CD4-positive, alpha-beta T cell treated with Interleukin-15 for 1 hour (primary cell): ENCODE measurements around the gene INF2.

Source experiments
- DNase-seq: peaks from one replicate; pipeline ENCODE4 v3.0.0-alpha.2; 2020

The INF2 gene

DNA sequence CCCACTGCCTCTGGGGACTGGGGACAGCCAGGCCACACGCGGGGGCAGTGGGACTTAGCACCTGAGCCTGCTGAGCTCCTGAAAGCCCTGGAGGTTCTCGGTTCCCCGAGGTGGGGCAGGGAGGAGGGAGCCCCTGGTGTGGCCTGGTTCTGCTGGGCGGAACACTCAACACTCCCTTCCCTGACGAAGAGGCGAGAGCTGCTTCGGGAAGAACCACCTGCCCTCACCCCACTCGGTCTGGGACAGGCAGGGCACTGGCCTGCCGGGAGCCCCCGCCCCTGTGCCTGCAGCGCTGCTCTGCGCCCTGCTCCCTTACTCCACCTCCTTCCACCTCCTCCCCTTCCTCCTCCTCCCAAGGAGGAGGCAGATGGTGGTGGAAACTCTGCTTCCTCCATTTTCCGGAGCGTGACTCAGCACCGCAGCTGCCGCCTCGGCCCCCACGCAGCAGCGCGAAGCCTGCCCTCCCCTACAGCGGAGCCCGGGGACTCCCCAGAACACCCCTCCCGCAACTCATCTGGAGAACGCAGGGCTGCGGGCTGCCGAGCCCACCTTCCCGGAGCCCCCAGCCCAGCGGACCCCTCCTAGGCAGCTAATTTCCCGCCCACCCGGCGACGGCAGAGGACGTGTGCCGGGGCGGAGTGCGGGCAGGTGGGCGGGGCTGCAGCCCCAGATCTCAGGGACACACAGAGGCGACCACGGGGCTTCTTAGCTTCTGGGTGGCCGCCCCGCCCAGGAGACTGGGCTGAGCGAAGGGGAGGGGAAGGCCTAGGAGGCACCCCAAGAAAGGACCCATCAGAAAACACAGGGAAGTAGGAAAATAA lies 11.7 kb upstream of the INF2 start:
- peak; percentile 69 for DNase-seq

DNA sequence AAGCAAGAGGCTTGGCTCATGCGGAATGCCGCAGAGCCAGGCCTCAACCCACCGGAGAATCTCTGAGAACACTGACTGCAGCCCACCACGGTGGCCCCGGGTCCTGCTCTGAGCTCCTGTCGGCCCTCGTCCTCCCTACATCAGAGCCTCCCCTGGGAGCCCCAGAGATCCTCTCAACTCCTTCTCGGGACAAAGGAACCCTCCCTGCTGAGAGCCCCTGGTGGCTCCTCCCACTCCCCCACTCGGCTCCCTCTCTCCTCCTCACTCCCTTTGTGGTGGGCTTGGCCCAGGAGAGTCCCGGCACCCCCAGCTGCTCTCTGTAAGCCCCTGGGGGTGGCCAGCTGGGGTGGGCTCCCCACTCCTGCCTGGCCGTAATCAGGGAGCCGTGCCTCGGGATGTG lies 11.1 kb upstream of the INF2 start:
- no peak for DNase-seq

DNA sequence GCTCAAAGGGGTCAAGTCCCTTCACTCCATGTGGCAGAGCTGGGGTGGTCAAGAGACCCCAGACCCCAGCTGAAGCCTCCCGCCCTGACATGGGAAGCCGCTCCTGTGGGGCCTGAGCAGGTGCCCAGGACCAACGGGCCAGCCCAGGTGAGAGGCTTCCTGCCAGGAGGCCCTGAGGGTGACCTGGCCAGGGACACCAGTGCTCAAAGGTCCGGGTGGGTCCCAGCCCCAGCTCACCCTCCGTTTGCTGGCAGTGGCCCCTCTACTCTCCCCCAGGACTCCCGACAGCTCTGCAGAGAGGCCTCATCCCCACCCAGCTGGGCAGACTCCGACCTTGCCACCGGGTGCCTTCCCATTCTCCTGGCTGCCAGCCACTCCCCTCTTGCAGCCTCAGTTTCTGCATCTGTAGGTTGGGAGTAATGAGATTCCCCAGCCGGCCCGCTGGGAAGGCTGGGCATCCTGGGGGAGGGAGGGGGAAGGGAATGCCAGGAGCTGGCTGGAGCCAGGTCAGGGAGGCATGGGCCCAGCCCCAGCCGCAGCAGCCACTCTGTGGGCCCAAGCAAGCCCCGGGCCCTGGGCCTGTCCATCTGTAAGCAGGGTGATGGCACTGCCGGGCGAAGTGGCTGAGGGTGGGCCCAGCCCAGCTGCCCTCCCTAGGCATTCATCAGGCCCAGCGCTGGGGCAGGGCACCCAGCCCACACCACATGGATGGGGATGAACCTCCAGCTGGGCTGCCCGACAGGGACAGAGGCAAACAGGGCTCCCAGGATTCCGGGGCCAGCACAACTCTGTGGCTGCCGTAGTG lies 10.3 kb upstream of the INF2 start:
- no peak for DNase-seq

DNA sequence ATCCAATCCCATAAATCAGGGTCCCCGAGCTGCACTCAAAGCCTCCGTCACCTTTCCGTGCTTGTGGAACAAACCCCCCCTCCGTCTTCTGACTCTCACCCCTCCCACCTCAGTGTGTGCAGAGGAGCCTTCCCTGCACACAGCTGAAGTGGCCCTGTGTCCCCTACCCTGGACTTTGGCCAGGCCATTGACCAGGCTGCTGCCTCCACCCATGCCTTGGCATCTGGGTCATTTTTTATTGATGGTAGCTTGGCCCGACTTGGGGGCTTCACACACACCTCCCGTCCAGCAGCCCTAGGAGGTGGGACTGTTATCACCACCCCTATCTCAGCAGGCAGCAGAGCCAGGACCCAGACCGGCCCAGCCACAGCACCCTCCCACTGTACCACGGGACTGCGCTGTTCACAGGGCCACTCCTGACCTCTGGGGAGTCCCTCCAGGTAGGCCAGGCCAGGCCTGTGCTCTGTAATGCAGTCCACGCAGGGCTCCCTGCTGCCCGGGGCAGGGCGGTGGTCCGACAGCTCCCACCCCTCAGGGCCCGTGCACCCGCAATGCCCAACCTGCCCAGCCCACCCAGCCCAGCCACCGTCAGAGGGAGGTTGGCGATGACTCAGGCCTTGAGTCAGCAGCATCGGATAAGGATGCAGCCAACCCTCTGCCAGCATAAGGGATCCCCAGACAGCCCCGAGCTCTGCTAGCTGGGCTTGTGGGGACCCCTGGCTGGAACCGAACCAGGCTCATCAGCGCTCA lies 9.2 kb upstream of the INF2 start:
- peak; percentile 39 for DNase-seq

DNA sequence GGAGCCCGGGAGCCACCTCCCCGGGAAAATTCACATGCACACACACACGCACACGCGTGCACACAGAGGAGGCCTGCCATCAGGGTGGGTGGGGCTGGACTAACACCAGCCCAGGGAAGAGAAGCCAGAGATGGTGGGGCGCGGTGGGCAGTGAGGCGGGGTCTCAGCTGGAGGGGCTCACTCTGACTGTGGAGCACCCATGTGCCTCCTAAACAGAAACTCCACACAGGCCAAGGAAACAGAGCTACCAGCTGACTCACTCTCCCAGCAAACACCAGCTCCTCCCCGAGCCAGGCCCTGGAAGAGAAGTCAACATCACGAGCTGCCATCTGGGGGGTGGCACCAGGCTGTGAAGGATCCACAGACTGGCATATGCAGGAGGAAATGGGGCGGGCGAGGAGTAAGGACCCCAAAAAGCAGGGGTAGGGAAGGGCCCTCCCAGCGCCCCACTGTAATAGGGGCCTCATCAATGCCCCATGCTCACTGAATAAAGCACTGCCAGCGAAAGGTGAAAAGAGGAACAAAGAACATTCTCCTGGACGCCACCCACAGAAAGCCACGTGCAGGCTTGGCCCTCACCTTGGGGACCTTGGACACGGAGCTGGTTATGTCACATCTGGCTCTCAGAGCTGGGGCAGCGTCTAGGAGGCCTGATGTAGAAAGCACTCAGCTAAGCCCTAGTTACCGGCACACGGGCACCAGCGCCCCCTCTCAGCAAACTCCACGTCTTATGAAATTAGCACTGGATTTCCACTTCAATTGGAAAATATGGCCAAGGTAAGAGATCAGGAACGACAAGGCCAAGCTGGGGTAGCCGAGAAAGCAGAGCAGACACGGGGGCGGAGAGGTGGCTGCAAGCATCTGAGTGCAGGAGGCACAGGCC lies 8.4 kb upstream of the INF2 start:
- peak; percentile 60 for DNase-seq

DNA sequence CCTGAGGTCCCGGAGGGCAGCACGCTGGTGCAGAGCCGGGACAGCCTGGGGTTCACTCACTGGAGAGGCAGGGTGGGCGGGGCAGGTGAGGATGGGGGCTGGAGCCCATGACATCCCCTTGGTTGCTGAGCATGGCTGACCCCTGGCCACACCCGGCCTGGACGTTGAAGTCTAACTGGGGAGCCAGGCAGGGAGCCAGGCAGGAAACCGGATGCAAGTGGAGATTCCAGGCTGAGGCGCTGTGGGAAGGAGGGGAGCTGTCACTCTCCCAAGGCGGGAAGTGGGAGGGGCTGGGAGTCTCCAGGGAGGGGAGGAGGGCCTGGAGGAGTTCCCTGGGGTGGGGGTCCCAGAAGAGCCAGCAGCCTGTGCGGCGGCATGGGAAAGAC lies 7.7 kb upstream of the INF2 start:
- DNase-seq = no peak

DNA sequence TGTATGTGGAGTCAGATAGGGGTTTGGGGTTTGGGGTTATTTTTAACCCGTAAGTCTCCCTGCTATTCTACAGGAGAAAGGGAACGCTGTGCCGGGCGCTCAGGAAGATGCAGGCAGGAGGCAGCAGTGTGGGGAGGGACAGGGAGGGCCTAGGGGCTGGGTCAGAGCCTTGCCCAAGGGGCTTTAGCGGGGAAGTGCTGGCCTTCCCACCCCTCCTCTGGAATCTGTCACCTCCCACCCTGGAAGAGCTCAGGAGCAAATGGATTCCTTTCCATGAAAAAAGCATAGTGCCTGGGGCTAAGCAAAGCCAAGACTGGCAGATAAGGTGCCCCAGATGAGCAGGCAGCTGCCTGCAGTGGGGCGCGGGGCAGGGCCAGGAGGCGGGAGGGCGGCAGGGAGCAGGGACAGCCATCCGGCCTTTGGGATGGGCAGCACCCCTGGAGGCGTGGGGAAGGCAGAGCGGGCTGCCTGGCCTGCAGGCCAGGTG lies 7.3 kb upstream of the INF2 start:
- DNase-seq = no peak

DNA sequence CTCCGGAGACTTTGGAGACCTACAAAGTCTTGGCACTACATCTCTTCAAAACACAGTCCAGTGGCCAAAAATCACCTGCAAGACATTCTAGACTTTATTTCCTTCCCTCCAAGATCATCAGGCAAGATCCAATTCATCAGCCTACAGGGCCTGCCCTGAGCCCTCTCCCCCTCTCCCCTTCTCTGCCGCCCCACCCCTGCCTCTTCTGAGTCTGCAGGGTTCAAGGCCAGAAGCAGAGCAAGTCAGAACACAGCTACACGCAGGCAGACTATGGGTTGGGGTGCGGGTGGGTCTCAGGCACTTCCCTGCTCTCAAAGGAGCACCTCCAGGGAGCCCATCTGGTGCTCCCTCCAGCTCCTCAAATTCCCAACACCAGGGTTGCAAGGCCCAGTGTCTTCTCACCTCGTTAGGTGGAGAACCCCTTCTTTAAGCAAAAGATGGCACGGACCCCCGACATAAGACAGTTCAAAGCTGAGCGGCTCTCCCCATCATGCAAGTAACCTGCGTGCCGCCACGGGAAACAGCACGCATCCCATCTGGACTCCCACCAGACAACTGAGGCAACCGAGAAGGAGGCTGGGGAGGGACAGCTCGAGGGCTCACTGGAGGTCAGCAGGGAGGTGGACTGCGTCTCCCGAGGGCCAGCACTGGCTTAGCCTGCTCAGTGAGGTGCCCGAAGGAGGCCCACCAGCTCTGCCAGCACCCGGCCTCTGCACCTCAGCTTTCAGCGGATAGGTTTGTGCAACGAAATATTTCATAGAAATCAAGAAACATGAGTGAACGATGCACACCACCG lies 5.6 kb upstream of the INF2 start:
- DNase-seq = no peak

DNA sequence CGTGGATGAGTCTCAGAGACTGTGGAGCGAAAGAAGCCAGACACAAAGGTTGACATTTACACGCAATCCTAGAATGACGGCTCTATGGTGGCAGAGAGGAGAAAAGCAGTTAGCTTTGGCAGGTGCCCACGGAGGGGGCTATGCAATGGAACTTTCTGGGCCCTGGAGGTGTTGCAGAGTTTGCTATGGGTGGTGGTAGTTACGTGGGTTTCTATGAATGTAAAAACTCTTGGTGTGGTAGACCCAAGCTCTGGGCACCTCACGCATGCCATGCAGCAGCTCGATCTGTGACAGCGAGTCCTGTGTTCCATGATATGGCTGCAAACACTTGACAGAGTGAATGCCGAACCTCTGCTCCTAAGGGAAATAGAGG lies 5.0 kb upstream of the INF2 start:
- no peak for DNase-seq

DNA sequence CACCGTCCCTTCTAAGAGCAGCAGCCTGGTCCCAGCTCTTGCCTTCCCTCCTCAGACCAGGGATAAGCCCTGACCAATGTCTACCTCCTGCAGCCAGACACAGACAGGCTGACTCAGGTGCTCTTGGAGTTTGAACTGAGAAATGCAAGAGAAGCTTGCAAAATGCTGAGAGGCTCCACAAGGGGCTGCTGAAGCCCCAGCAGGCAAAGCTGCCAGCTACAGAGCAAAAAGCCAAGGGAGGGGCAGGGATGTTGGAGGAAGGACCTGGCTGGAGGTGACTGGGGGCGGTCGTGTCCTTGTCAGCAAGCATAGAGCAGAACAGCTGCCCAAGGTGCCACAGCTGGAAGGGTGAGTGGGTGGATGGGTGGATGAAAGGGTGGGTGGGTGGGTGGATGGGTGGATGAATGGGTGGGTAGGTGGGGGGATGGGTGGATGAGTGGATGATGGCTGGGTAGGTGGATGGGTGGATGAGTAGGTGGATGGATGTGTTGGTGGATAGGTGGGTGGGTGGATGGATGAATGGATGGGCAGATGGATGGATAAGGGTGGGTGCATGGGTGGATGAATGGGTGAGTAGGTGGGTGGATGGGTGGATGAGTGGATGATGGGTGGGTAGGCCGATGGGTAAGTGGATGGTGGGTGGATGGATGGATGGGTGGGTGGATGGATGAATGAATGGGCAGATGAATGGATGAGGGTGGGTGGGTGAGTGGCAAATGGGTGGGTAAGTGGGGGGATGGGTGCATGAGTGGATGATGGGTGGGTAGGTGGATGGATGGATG lies 4.0 kb upstream of the INF2 start:
- no peak for DNase-seq

DNA sequence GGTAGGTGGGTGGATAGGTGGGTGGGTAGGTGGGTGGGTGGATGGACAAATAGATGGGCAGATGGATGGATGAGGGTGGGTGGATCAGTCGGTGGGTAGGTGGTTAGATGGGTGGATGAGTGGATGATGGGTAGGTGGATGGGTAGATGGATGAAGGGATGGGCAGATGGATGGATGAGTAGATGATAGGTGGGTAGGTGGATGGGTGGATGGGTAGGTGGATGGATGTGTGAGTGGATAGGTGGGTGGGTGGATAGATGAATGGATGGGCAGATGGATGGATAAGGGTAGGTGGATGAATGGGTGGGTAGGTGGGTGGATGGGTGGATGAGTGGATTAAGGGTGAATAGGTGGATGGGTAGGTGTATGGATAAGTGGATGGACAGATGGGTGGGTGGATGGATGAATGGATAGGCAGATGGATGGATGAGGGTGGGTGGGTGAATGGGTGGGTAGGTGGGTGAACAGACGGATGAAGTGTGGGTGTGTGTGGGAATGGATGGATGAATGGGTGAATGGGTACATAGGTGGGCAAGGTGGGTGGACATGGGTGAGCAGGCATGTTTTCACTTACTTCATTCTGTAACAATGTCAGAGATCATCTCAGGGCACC lies 3.3 kb upstream of the INF2 start:
- DNase-seq = no peak

DNA sequence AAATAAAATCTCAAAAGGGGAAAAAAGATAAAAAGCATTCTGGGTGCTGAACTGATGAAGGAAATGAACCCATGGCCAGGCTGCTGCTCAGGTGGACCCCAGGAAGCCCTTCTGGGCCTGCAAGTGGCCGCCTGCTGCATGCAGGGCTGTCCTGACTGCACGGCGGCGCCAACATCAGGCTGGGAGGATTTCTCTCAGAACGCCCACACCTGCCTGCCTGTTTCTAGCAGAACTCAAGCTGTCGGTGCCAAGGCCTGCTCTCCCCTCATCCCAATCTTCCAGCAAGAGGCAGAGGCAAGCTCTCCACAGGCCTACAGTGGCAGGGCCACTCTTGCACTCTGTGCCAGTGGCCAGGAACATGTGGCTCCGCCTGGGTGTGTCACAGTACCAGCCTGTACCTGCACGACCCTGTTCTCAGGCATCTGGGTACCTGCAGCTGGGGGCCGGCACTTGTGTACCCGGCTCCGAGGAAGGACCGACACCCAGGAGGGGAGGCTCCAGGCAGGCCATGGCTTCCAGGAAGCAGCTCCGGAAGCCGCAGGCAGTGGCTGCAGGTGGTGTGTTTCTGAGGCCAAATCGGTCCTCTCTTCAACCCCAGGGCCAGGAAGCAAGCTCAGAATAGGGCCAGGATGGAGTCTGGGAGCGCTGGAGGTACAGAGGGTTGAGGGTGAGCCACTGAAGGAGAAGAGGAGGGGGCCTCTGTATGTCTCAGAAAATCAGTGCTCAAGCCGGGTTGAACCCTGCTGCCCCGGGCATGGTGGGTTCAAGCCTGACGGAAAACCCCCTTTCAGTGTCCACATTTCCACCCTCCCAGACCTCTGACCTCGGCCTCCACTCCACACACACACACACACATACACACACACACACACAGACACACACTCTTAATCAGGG lies 2.5 kb upstream of the INF2 start:
- DNase-seq = no peak

DNA sequence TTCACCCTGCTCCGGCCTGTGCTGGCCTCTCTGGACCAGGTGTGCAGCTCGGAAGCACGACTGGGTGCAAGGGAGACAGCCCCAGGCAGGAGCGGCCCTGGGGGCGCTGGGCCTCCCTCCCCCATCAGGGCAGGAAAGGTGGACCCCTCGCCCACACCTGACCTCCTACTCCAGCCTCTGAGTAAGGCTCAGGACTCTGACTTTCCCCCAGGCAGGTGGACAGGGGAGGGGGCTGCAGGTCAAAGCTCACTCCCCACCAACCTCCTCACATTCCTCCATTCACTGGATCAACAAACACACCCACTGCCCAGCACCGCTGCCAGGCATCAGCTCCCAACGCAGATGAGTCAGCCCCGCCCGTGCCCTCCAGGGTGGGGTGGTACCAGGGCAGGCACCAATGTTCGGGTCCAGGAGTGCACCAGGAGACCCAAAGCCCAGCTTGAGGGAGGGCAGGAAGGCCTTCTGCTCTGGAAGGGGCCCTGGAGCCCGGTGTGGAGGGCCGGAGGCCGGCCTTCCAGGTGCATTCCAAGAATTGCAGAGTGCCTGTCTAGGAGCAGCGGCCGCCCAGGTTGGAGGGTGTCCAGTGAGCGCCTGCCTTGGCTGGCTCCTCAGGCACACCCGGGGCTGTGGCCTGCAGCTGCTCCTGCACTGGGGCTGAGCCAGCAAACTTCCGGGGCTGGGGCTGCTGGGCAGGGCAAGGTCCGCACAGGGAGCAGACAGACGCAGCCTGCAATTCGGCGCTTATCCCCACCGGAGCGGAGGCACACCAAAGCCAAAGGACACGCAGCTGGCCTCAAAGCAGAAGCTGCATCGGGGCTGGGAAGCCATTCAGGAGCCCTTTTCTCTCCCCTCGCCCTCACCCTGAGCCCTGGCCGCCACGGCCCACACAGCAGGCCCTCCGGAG lies 1.6 kb upstream of the INF2 start:
- DNase-seq = no peak

DNA sequence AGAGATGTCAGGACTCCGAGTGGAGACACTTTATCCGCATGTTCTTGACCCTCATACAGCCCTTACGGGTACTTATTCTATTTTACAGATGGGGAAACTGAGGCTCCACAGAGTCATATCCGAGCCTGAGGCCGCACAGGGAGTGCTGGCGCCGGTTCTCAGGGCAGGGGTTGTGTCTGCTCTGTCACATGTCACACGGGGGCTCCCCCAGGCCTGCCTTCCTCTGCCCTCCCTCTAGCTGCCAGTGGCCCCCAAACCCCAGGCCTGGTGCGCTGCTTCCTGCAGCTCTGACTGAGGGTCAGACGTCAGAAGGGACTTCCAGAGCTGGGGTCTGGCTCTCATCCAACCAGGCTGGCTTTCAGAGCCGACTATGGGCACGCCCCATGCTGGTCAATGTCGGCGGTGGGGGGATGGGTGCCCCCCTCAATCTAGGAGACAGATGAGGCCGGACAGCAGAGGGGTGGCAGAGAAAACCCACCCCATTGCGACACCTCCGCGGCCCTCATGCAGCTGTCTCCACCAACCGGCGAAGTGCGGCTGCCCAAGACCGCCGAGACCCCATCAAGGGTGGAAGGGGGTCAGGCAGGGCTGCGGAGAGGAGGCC lies 811 bp upstream of the INF2 start:
- no peak for DNase-seq

DNA sequence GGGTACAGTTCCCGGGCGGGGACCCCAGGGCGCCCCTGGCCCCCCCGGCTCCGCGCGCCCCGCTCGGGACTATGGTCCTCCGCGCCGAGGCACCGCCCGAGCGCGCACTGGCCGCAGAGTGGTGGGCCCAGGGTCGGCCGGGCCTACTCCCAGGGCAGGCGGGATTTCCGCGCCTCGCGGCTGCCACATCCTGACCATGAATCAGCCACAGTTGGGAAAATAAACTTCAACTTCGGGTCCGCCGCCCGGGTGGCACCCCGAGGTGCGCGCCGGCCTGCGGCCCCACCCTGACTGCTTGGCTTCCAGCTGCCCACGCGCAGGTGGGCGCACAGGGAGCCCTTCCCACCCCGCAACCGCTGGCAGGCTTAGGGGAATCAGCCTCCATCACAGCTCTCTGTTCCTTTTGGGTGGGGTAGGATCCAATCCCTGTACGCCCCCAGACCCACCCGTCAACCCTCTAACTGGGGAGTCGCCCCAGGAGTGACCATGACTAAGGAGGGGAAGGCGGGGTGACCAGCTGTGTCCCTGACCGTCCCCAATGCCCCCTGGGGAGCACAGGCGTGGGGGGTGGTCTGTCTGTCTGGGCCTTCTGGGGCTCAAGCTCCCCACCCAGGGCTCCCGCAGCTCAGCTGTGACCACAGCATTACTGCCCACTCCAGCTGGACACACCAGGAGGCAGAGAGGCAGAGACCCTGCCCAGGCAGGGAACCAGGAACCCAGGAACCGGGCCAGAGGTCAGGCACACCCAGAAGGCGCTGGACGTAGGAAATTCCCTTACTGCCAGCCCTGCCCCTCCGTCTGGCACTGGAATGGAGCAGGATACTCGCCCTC lies 678 bp downstream of the INF2 start:
- DNase-seq = no peak

DNA sequence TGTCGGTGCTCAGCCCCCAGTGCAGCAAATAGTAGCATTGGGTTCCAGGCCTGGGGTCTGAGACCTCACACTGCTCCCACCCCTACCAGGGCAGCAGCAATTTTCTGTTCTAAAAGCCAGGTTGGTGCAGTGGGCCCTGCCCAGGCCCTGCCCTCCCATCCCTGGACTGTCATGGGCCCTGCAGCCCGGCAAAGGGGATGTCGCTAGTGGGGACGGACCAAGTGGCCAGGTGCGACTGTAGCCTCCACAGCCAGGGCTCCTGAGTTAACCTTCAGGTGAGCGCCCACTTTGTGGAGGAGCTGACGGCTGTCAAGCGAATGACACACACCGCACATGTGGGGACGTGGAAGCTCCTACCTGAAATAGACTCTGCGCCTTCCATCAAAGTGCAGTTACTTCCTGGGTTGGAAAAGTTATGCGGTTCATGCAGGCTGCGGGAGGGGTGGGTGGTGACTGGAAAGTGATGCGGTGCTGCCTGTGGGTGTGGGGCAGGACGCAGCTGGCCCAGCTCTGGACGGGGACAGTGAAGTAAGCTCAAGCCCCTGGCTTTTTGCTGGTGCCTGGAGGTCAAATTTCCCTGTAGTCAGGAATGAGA lies 1.5 kb downstream of the INF2 start:
- DNase-seq = no peak
